Anterior cingulate cortex (tissue), 58 donors: ENCODE results near the gene BASP1.

Experiments used
- DNase-seq, 58 donors: peaks; one replicate each; lab custom pipeline; 2025; lab: John Stamatoyannopoulos, UW

The BASP1 gene

GRCh38 chr5:17220469-17220868 is 3.0 kb downstream of the BASP1 start:
- no peak for DNase-seq

GRCh38 chr5:17221843-17222636 is 4.6 kb downstream of the BASP1 start:
- DNase-seq = no peak

- no peak for DNase-seq
Measured at GRCh38 chr5:17222664-17223063, 5.2 kb downstream of the BASP1 start.

- no peak for DNase-seq
Measured at GRCh38 chr5:17223367-17224185, 6.1 kb downstream of the BASP1 start.

- DNase-seq = no peak
Measured at GRCh38 chr5:17224858-17225511, 7.6 kb downstream of the BASP1 start.

- no peak for DNase-seq
Measured at GRCh38 chr5:17225520-17225919, 8.1 kb downstream of the BASP1 start.

- no peak for DNase-seq
Measured at GRCh38 chr5:17227868-17228267, 10.4 kb downstream of the BASP1 start.

- no peak for DNase-seq
Measured at GRCh38 chr5:17228821-17229291, 11.4 kb downstream of the BASP1 start.

GRCh38 chr5:17229313-17229712 is 11.9 kb downstream of the BASP1 start:
- no peak for DNase-seq

GRCh38 chr5:17230191-17230590 is 12.8 kb downstream of the BASP1 start:
- no peak for DNase-seq

- no peak for DNase-seq
Measured at GRCh38 chr5:17230808-17231525, 13.5 kb downstream of the BASP1 start.

- DNase-seq = no peak
Measured at GRCh38 chr5:17232405-17232804, 15.0 kb downstream of the BASP1 start.

- no peak for DNase-seq
Measured at GRCh38 chr5:17233488-17233887, 16.1 kb downstream of the BASP1 start.

- DNase-seq = no peak
Measured at GRCh38 chr5:17234374-17234773, 16.9 kb downstream of the BASP1 start.

GRCh38 chr5:17235731-17236330 is 18.4 kb downstream of the BASP1 start:
- DNase-seq = no peak

- DNase-seq = no peak
Measured at GRCh38 chr5:17238521-17239041, 21.1 kb downstream of the BASP1 start.

GRCh38 chr5:17239953-17240352 is 22.5 kb downstream of the BASP1 start:
- no peak for DNase-seq

- no peak for DNase-seq
Measured at GRCh38 chr5:17240487-17240886, 23.1 kb downstream of the BASP1 start.

- no peak for DNase-seq
Measured at GRCh38 chr5:17241635-17242034, 24.2 kb downstream of the BASP1 start.
